ENCODE results near the gene CRHR1.

Gene CRHR1

GRCh38 chr17:45752246-45752645 lies 31.9 kb upstream of the CRHR1 start:
- Histone ChIP-seq H2AFZ (no peak overlapping the region), H3K79me2 (no peaks in the 10 kb centered on the region), H3K36me3 (ENCODE audit: control insufficient read depth, insufficient read depth, low read length) (no peaks in the 10 kb centered on the region), H3K9me3 (ENCODE audit: control insufficient read depth, low read length) (no peaks in the 10 kb centered on the region), H3K27me3 (ENCODE audit: control insufficient read depth, insufficient read depth, low read length) (peaks cover 2% of the 10 kb centered on the region), H3K9ac (no peak overlapping the region), H3K27ac (no peak overlapping the region), H3K4me2 (ENCODE audit: low read length) (no peak overlapping the region), H3K4me1 (no peaks in the 10 kb centered on the region), H3K4me3 (ENCODE audit: low read depth, low read length) (no peak overlapping the region)
- TF ChIP-seq, protein P1, sequence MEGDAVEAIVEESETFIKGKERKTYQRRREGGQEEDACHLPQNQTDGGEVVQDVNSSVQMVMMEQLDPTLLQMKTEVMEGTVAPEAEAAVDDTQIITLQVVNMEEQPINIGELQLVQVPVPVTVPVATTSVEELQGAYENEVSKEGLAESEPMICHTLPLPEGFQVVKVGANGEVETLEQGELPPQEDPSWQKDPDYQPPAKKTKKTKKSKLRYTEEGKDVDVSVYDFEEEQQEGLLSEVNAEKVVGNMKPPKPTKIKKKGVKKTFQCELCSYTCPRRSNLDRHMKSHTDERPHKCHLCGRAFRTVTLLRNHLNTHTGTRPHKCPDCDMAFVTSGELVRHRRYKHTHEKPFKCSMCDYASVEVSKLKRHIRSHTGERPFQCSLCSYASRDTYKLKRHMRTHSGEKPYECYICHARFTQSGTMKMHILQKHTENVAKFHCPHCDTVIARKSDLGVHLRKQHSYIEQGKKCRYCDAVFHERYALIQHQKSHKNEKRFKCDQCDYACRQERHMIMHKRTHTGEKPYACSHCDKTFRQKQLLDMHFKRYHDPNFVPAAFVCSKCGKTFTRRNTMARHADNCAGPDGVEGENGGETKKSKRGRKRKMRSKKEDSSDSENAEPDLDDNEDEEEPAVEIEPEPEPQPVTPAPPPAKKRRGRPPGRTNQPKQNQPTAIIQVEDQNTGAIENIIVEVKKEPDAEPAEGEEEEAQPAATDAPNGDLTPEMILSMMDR (IDR thresholded peaks at IDR 0.05): no peak

GRCh38 chr17:45753645-45754225 lies 30.4 kb upstream of the CRHR1 start:
- no peak overlapping the region for H3K9ac ChIP-seq
- H3K79me2 ChIP-seq: no peaks in the 10 kb centered on the region
- H3K27me3 ChIP-seq (ENCODE audit: control insufficient read depth, insufficient read depth, low read length): peaks cover 2% of the 10 kb centered on the region
- TF ChIP-seq, protein P1 (IDR thresholded peaks at IDR 0.05): no peak
- no peak overlapping the region for H3K27ac ChIP-seq
- H3K4me3 ChIP-seq (ENCODE audit: low read depth, low read length): no peak overlapping the region
- no peaks in the 10 kb centered on the region for H3K4me1 ChIP-seq
- no peaks in the 10 kb centered on the region for H3K36me3 ChIP-seq (ENCODE audit: control insufficient read depth, insufficient read depth, low read length)
- no peaks in the 10 kb centered on the region for H3K9me3 ChIP-seq (ENCODE audit: control insufficient read depth, low read length)
- H3K4me2 ChIP-seq (ENCODE audit: low read length): no peak overlapping the region
- H2AFZ ChIP-seq: no peak overlapping the region

DNA sequence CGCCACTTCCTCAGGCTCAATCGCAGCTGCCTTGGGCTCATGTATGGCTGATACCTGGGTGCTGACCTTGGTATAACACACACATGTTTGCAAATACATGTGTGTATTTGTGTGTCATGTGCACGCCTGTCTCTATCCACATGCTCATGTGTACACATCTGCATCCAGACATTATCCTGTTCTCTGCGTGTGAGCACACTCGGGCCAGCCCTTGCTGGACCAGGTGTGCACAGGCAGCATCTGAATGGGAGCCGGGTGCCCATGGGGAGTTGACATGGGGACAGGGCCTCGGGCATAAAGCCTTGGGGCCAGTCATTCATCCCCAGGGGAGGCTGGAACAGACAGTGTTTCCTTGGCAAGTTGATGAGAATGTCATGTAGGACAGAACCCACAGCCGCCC lies 29.1 kb upstream of the CRHR1 start:
- H3K4me3 ChIP-seq (ENCODE audit: low read depth, low read length): no peak overlapping the region
- no peaks in the 10 kb centered on the region for H3K4me1 ChIP-seq
- H3K4me2 ChIP-seq (ENCODE audit: low read length): no peak overlapping the region
- H2AFZ ChIP-seq: no peak overlapping the region
- no peaks in the 10 kb centered on the region for H3K9me3 ChIP-seq (ENCODE audit: control insufficient read depth, low read length)
- TF ChIP-seq, protein P1 (IDR thresholded peaks at IDR 0.05): no peak
- no peaks in the 10 kb centered on the region for H3K79me2 ChIP-seq
- H3K9ac ChIP-seq: no peak overlapping the region
- H3K27me3 ChIP-seq (ENCODE audit: control insufficient read depth, insufficient read depth, low read length): peaks cover 2% of the 10 kb centered on the region
- no peaks in the 10 kb centered on the region for H3K36me3 ChIP-seq (ENCODE audit: control insufficient read depth, insufficient read depth, low read length)
- no peak overlapping the region for H3K27ac ChIP-seq

GRCh38 chr17:45756266-45756991 lies 27.7 kb upstream of the CRHR1 start:
- H3K36me3 ChIP-seq (ENCODE audit: control insufficient read depth, insufficient read depth, low read length): no peaks in the 10 kb centered on the region
- H2AFZ ChIP-seq: no peak overlapping the region
- H3K79me2 ChIP-seq: no peaks in the 10 kb centered on the region
- H3K9ac ChIP-seq: no peak overlapping the region
- H3K27me3 ChIP-seq (ENCODE audit: control insufficient read depth, insufficient read depth, low read length): peaks cover 2% of the 10 kb centered on the region
- H3K4me2 ChIP-seq (ENCODE audit: low read length): no peak overlapping the region
- H3K4me1 ChIP-seq: no peaks in the 10 kb centered on the region
- TF ChIP-seq, protein P1 (IDR thresholded peaks at IDR 0.05): no peak
- no peak overlapping the region for H3K27ac ChIP-seq
- no peaks in the 10 kb centered on the region for H3K9me3 ChIP-seq (ENCODE audit: control insufficient read depth, low read length)
- no peak overlapping the region for H3K4me3 ChIP-seq (ENCODE audit: low read depth, low read length)
